Panc1 (cell line): Measurements from ENCODE around the gene FKBP5.

Experiments
- POLR2AphosphoS5 ChIP-seq: IDR thresholded peaks from 2 replicates; pipeline ENCODE4 v1.6.1; 2012; ENCODE audit warnings: mild to moderate bottlenecking, low read depth, low read length, moderate library complexity
- SIN3A ChIP-seq: IDR thresholded peaks from 2 replicates; pipeline ENCODE4 v1.6.1; 2012; ENCODE audit warnings: low read depth, mild to moderate bottlenecking, low read length, moderate library complexity, borderline replicate concordance; ENCODE audit not compliant: insufficient read depth
- TCF7L2 ChIP-seq: IDR thresholded peaks from 2 replicates; pipeline ENCODE4 v1.6.1; 2011; ENCODE audit warnings: mild to moderate bottlenecking, low read depth, low read length, inconsistent platforms
- TF ChIP-seq, protein P1 (sequence below): fragments of 450-650 bp; IDR thresholded peaks from 2 replicates; pipeline ENCODE4 v1.5.1; 2017; ENCODE audit warnings: mild to moderate bottlenecking
- TF ChIP-seq, protein P2 (sequence below), 2 experiments: IDR thresholded peaks; 2 replicates each; pipeline ENCODE4 v1.6.1; 2011 to 2012; ENCODE audit warnings: low read depth in 2 of 2, control low read depth in 1 of 2, low read length in 1 of 2, mild to moderate bottlenecking in 1 of 2, moderate library complexity in 1 of 2; ENCODE audit not compliant: insufficient read depth in 1 of 2

GRCh38 chr6:35668096-35668495 is 20.6 kb downstream of the FKBP5 start:
- TF ChIP-seq, protein P1, sequence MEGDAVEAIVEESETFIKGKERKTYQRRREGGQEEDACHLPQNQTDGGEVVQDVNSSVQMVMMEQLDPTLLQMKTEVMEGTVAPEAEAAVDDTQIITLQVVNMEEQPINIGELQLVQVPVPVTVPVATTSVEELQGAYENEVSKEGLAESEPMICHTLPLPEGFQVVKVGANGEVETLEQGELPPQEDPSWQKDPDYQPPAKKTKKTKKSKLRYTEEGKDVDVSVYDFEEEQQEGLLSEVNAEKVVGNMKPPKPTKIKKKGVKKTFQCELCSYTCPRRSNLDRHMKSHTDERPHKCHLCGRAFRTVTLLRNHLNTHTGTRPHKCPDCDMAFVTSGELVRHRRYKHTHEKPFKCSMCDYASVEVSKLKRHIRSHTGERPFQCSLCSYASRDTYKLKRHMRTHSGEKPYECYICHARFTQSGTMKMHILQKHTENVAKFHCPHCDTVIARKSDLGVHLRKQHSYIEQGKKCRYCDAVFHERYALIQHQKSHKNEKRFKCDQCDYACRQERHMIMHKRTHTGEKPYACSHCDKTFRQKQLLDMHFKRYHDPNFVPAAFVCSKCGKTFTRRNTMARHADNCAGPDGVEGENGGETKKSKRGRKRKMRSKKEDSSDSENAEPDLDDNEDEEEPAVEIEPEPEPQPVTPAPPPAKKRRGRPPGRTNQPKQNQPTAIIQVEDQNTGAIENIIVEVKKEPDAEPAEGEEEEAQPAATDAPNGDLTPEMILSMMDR = no peak
- no peak for TF ChIP-seq TCF7L2
- TF ChIP-seq, protein P2, sequence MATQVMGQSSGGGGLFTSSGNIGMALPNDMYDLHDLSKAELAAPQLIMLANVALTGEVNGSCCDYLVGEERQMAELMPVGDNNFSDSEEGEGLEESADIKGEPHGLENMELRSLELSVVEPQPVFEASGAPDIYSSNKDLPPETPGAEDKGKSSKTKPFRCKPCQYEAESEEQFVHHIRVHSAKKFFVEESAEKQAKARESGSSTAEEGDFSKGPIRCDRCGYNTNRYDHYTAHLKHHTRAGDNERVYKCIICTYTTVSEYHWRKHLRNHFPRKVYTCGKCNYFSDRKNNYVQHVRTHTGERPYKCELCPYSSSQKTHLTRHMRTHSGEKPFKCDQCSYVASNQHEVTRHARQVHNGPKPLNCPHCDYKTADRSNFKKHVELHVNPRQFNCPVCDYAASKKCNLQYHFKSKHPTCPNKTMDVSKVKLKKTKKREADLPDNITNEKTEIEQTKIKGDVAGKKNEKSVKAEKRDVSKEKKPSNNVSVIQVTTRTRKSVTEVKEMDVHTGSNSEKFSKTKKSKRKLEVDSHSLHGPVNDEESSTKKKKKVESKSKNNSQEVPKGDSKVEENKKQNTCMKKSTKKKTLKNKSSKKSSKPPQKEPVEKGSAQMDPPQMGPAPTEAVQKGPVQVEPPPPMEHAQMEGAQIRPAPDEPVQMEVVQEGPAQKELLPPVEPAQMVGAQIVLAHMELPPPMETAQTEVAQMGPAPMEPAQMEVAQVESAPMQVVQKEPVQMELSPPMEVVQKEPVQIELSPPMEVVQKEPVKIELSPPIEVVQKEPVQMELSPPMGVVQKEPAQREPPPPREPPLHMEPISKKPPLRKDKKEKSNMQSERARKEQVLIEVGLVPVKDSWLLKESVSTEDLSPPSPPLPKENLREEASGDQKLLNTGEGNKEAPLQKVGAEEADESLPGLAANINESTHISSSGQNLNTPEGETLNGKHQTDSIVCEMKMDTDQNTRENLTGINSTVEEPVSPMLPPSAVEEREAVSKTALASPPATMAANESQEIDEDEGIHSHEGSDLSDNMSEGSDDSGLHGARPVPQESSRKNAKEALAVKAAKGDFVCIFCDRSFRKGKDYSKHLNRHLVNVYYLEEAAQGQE (IDR thresholded peaks at IDR 0.05; ENCODE audit: insufficient read depth in 1 of 2, low read depth in 2 of 2, low read length in 1 of 2) = no peak
- TF ChIP-seq SIN3A = no peak
- no peak for TF ChIP-seq POLR2AphosphoS5
